ENCODE data around the gene FARS2.

FARS2 gene

GRCh38 chr6:5660772-5661171 lies 399.5 kb downstream of the FARS2 start:
- no peak overlapping the region for H3K4me3 ChIP-seq (ENCODE audit: low read depth, low read length)
- no peak for TF ChIP-seq CTCF (IDR thresholded peaks at IDR 0.05; ENCODE audit: low read depth, low read length)

- no peak for TF ChIP-seq CTCF (IDR thresholded peaks at IDR 0.05; ENCODE audit: low read depth, low read length)
- H3K4me3 ChIP-seq (ENCODE audit: low read depth, low read length) = no peak overlapping the region
Measured at GRCh38 chr6:5662797-5663196, 401.5 kb downstream of the FARS2 start.

GRCh38 chr6:5663259-5663658 lies 401.9 kb downstream of the FARS2 start:
- H3K4me3 ChIP-seq (ENCODE audit: low read depth, low read length) = no peak overlapping the region
- TF ChIP-seq CTCF (IDR thresholded peaks at IDR 0.05; ENCODE audit: low read depth, low read length) = no peak

DNA sequence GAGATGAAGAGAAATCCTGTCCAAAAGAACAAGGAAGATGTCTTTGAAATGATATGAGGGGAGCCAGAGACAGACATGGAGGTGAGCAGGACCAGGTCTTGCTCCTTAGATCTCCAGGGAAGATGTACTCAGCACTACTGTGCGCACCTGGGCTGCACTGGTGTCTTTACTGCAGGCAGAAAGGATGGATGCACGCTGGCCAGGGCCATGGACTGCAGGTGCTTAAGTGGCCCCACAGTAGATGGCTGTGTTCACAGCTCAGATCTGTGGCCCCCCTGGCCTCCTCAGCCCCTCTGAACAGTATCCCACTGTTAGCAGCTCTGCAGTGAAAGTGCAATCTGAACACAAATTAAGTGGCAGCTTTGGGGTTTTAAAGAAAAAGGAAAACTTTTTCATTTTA lies 402.4 kb downstream of the FARS2 start:
- H3K4me3 ChIP-seq (ENCODE audit: low read depth, low read length) = no peak overlapping the region
- no peak for TF ChIP-seq CTCF (IDR thresholded peaks at IDR 0.05; ENCODE audit: low read depth, low read length)

- H3K4me3 ChIP-seq (ENCODE audit: low read depth, low read length) = no peak overlapping the region
- TF ChIP-seq CTCF (IDR thresholded peaks at IDR 0.05; ENCODE audit: low read depth, low read length) = no peak
Measured at GRCh38 chr6:5664149-5664548, 402.8 kb downstream of the FARS2 start.

DNA sequence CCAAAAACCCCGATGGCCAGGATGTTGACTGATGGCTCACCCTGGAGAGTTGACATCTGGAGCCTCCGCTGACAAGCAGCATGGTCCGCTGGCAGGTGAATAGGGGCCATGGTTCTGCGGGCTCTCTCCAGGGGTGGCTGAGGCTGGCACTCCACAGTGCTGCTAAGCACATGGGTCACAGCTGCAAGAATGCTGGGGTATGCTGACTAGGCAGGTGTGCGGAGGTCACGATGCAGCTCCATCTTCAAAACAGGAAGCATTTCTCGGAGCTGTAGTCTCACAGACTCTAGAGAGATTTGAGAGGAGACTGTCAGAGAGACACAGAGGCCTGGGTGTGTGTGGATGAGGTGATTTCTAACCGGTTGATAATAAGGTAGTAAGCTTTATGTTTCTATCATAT lies 403.9 kb downstream of the FARS2 start:
- TF ChIP-seq CTCF (IDR thresholded peaks at IDR 0.05; ENCODE audit: low read depth, low read length) = no peak
- H3K4me3 ChIP-seq (ENCODE audit: low read depth, low read length) = no peak overlapping the region

GRCh38 chr6:5665667-5666066 lies 404.4 kb downstream of the FARS2 start:
- no peak overlapping the region for H3K4me3 ChIP-seq (ENCODE audit: low read depth, low read length)
- TF ChIP-seq CTCF (IDR thresholded peaks at IDR 0.05; ENCODE audit: low read depth, low read length) = no peak

Measured in WI38 (cell line).